ENCODE measurements around the gene RAD18. TPM values are rescaled to one million over a fixed set of nuclear protein-coding genes. Genes with fewer than 3 reads are reported as not detected.

Gene RAD18
- total RNA-seq, 1 experiment from 2014 or later = 13.8 TPM

GRCh38 chr3:8845641-8846040 lies 117.6 kb downstream of the RAD18 start:
- no peaks in the 10 kb centered on the region for H3K27me3 ChIP-seq (ENCODE audit: control insufficient read depth, insufficient read depth, low read length)
- H3K4me3 ChIP-seq (ENCODE audit: low read depth in 2 of 2, low read length in 2 of 2) = no peak overlapping the region
- TF ChIP-seq TCF7L2 (IDR thresholded peaks at IDR 0.05; ENCODE audit: low read depth, low read length) (no peak), SIN3A (IDR thresholded peaks at IDR 0.05; ENCODE audit: borderline replicate concordance, insufficient read depth, low read depth, low read length) (no peak), POLR2AphosphoS5 (IDR thresholded peaks at IDR 0.05; ENCODE audit: low read depth, low read length) (no peak), CTCF (IDR thresholded peaks at IDR 0.05) (no peak)
- TF ChIP-seq, protein P1, sequence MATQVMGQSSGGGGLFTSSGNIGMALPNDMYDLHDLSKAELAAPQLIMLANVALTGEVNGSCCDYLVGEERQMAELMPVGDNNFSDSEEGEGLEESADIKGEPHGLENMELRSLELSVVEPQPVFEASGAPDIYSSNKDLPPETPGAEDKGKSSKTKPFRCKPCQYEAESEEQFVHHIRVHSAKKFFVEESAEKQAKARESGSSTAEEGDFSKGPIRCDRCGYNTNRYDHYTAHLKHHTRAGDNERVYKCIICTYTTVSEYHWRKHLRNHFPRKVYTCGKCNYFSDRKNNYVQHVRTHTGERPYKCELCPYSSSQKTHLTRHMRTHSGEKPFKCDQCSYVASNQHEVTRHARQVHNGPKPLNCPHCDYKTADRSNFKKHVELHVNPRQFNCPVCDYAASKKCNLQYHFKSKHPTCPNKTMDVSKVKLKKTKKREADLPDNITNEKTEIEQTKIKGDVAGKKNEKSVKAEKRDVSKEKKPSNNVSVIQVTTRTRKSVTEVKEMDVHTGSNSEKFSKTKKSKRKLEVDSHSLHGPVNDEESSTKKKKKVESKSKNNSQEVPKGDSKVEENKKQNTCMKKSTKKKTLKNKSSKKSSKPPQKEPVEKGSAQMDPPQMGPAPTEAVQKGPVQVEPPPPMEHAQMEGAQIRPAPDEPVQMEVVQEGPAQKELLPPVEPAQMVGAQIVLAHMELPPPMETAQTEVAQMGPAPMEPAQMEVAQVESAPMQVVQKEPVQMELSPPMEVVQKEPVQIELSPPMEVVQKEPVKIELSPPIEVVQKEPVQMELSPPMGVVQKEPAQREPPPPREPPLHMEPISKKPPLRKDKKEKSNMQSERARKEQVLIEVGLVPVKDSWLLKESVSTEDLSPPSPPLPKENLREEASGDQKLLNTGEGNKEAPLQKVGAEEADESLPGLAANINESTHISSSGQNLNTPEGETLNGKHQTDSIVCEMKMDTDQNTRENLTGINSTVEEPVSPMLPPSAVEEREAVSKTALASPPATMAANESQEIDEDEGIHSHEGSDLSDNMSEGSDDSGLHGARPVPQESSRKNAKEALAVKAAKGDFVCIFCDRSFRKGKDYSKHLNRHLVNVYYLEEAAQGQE (IDR thresholded peaks at IDR 0.05; ENCODE audit: insufficient read depth in 1 of 2, low read depth in 2 of 2, low read length in 1 of 2) = no peak
- H3K36me3 ChIP-seq (ENCODE audit: control insufficient read depth, insufficient read depth, low read length) = no peaks in the 10 kb centered on the region
- H3K4me1 ChIP-seq (ENCODE audit: control insufficient read depth, insufficient read depth, low read length) = no peaks in the 10 kb centered on the region
- POLR2A ChIA-PET = no interaction called here
- H3K9me3 ChIP-seq (ENCODE audit: control insufficient read depth, insufficient read depth, low read depth, low read length) = no peaks in the 10 kb centered on the region
- in situ Hi-C loops (cut with HindIII; ENCODE audit: low pct_unique_long_range_greater_than_20kb, low sequenced_read_pairs) (no loop called here), intact Hi-C loops (cut with micrococcal nuclease; ENCODE audit: unreplicated experiment) (no loop called here)
- no TSS peak for BruUV-seq (replicated peaks)
- no peak overlapping the region for H3K27ac ChIP-seq (ENCODE audit: low read length)
- CTCF ChIA-PET = no interaction called here
- peak; percentile 85 for ATAC-seq
- DNase-seq (ENCODE audit: low read depth, low spot score) = peak; percentile 64

DNA sequence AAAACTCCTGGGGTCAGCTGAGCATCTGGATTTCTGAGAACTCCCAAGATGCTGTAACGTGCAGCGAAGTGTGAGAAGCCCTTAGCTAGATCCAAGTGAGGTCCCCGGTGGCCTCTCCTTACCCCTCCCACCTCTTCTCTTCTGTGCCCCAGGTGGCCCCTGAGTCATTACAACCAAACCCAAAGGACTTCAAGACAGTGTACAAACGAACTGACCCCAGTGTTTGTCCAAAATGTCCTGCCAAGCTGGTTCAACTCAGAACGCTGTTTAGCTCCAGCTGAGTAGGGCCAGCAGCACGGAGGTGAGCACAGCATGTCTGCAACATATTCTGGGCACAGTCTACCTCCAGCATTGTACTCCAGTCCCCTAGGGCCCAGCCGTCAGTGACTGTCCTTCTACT lies 119.9 kb downstream of the RAD18 start:
- Histone ChIP-seq H3K27ac (ENCODE audit: low read length) (no peak overlapping the region), H3K36me3 (ENCODE audit: control insufficient read depth, insufficient read depth, low read length) (no peaks in the 10 kb centered on the region), H3K9me3 (ENCODE audit: control insufficient read depth, insufficient read depth, low read depth, low read length) (no peaks in the 10 kb centered on the region), H3K4me1 (ENCODE audit: control insufficient read depth, insufficient read depth, low read length) (no peaks in the 10 kb centered on the region), H3K4me3 (ENCODE audit: low read depth in 2 of 2, low read length in 2 of 2) (no peak overlapping the region), H3K27me3 (ENCODE audit: control insufficient read depth, insufficient read depth, low read length) (no peaks in the 10 kb centered on the region)
- CTCF ChIA-PET = no interaction called here
- in situ Hi-C loops (cut with HindIII; ENCODE audit: low pct_unique_long_range_greater_than_20kb, low sequenced_read_pairs) (no loop called here), intact Hi-C loops (cut with micrococcal nuclease; ENCODE audit: unreplicated experiment) (no loop called here)
- BruUV-seq (replicated peaks) = no TSS peak
- no peak for ATAC-seq
- DNase-seq (ENCODE audit: low read depth, low spot score) = no peak
- TF ChIP-seq CTCF (IDR thresholded peaks at IDR 0.05) (no peak), POLR2AphosphoS5 (IDR thresholded peaks at IDR 0.05; ENCODE audit: low read depth, low read length) (no peak)
- TF ChIP-seq, protein P1 (IDR thresholded peaks at IDR 0.05; ENCODE audit: insufficient read depth in 1 of 2, low read depth in 2 of 2, low read length in 1 of 2) = no peak
- POLR2A ChIA-PET = no interaction called here

Measured in Panc1 (cell line).